PFSK-1 (cell line): ENCODE results near the gene OPA1.

Experiments
- POLR2AphosphoS5 ChIP-seq: IDR thresholded peaks from 2 replicates; pipeline ENCODE4 v1.6.1; 2012; ENCODE audit warnings: low read depth, mild to moderate bottlenecking, control low read depth, low read length, moderate library complexity
- TF ChIP-seq, protein P1 (sequence below), 2 experiments: IDR thresholded peaks; 2 replicates each; pipeline versions ENCODE4 v1.6.1 to v1.8.0; 2011 to 2012; ENCODE audit warnings: low read depth in 2 of 2, low read length in 2 of 2, control low read depth in 1 of 2, inconsistent platforms in 1 of 2, mild to moderate bottlenecking in 1 of 2, moderate library complexity in 1 of 2; ENCODE audit not compliant: insufficient read depth in 1 of 2

DNA sequence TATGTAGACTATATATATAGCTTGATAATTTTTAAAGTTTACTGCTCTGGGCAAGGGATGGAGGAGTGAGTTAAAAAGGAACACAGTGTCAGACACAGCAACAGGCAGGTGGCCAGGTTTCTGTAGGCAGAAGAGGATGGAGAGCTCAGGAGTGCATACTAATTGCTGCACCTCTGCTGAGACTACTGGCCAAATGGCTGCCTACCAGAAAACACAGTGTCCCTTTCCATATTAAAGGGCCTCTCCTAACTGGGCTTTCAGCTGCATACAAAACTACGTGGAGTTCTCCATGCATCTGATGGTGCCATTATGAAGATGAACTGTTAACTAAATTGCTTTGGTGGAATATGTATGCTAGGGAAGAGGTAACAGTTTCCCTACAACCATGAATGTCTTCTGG is 40.1 kb upstream of the OPA1 start:
- TF ChIP-seq POLR2AphosphoS5: no peak
- TF ChIP-seq, protein P1, sequence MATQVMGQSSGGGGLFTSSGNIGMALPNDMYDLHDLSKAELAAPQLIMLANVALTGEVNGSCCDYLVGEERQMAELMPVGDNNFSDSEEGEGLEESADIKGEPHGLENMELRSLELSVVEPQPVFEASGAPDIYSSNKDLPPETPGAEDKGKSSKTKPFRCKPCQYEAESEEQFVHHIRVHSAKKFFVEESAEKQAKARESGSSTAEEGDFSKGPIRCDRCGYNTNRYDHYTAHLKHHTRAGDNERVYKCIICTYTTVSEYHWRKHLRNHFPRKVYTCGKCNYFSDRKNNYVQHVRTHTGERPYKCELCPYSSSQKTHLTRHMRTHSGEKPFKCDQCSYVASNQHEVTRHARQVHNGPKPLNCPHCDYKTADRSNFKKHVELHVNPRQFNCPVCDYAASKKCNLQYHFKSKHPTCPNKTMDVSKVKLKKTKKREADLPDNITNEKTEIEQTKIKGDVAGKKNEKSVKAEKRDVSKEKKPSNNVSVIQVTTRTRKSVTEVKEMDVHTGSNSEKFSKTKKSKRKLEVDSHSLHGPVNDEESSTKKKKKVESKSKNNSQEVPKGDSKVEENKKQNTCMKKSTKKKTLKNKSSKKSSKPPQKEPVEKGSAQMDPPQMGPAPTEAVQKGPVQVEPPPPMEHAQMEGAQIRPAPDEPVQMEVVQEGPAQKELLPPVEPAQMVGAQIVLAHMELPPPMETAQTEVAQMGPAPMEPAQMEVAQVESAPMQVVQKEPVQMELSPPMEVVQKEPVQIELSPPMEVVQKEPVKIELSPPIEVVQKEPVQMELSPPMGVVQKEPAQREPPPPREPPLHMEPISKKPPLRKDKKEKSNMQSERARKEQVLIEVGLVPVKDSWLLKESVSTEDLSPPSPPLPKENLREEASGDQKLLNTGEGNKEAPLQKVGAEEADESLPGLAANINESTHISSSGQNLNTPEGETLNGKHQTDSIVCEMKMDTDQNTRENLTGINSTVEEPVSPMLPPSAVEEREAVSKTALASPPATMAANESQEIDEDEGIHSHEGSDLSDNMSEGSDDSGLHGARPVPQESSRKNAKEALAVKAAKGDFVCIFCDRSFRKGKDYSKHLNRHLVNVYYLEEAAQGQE (IDR thresholded peaks at IDR 0.05; ENCODE audit: insufficient read depth in 1 of 2, low read depth in 2 of 2, low read length in 2 of 2): no peak
